Suppressor macrophage (primary cell): ENCODE results near the gene CD59.
"Not testable (repeated sequence)": the region's sequence is repeated elsewhere in the genome, so short reads cannot be mapped to it uniquely, and the experiment has no call there.

ENCODE experiments used
- DNase-seq, 4 experiments: peaks; one replicate each; pipeline ENCODE4 v3.0.0-alpha.2; 2020 to 2022

The CD59 gene

GRCh38 chr11:33742249-33742851 is 6.1 kb upstream of the CD59 start:
- DNase-seq = peak in 2 of 4 experiments; percentile 66 to 68

GRCh38 chr11:33741806-33742205 is 5.6 kb upstream of the CD59 start:
- DNase-seq = no peak

GRCh38 chr11:33737362-33737821 is 1.2 kb upstream of the CD59 start:
- no peak for DNase-seq

GRCh38 chr11:33735271-33736147 is 714 bp downstream of the CD59 start:
- DNase-seq = peak; percentile 37 to 71 (median 62)

- no peak for DNase-seq
Measured at GRCh38 chr11:33734441-33735270, 1.6 kb downstream of the CD59 start.

GRCh38 chr11:33733980-33734379 is 2.2 kb downstream of the CD59 start:
- no peak for DNase-seq

- DNase-seq = peak; percentile 80 to 91 (median 86)
Measured at GRCh38 chr11:33731723-33732531, 4.3 kb downstream of the CD59 start.

- no peak for DNase-seq
Measured at GRCh38 chr11:33730716-33731115, 5.5 kb downstream of the CD59 start.

GRCh38 chr11:33729072-33729664 is 7.1 kb downstream of the CD59 start:
- DNase-seq = not testable (repeated sequence)

GRCh38 chr11:33727539-33727938 is 8.7 kb downstream of the CD59 start:
- DNase-seq = peak in 2 of 4 experiments; percentile 59

- DNase-seq = no peak
Measured at GRCh38 chr11:33725496-33725895, 10.7 kb downstream of the CD59 start.

GRCh38 chr11:33724644-33725035 is 11.6 kb downstream of the CD59 start:
- peak; percentile 63 to 85 (median 77) for DNase-seq

GRCh38 chr11:33723238-33723881 is 12.9 kb downstream of the CD59 start:
- peak; percentile 57 to 77 (median 66) for DNase-seq

- peak; percentile 76 to 90 (median 80) for DNase-seq
Measured at GRCh38 chr11:33722590-33723234, 13.5 kb downstream of the CD59 start.

- DNase-seq = no peak
Measured at GRCh38 chr11:33721984-33722383, 14.2 kb downstream of the CD59 start.

GRCh38 chr11:33721426-33721825 is 14.8 kb downstream of the CD59 start:
- DNase-seq = peak; percentile 63 to 80 (median 72)

GRCh38 chr11:33719587-33719986 is 16.6 kb downstream of the CD59 start:
- no peak for DNase-seq

GRCh38 chr11:33718440-33718839 is 17.8 kb downstream of the CD59 start:
- DNase-seq = no peak

GRCh38 chr11:33716243-33716642 is 20.0 kb downstream of the CD59 start:
- peak in 3 of 4 experiments; percentile 40 to 61 (median 48) for DNase-seq

- DNase-seq = no peak
Measured at GRCh38 chr11:33713856-33714398, 22.3 kb downstream of the CD59 start.
